GM12872 (cell line): ENCODE data around the gene MICB.

Source experiments
- CTCF ChIP-seq: IDR thresholded peaks from 3 replicates; pipeline ENCODE4 v1.5.1; 2011; ENCODE audit warnings: low read depth, mild to moderate bottlenecking, low read length, moderate library complexity; ENCODE audit not compliant: insufficient read depth

Gene MICB

DNA sequence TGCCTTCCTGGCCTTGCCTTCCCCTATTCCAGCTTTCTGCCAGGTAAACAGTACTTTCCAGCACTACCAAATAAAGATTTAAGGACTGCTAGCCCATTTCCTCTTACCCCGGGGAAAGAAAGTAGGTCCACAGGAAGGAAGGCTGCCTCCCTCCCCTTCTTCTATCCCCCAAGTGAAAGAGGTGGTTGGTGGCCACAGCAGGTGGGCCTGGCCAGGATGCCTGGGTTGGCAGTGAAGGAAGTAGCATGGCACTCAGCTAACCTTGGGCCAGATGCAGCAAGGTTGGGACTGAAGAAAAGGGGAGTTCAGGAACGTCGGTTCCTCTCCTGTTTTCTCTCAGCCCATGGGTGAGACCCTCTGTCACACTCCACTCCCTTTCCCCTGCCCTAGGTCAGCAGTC is 58.4 kb downstream of the MICB start:
- no peak for TF ChIP-seq CTCF

DNA sequence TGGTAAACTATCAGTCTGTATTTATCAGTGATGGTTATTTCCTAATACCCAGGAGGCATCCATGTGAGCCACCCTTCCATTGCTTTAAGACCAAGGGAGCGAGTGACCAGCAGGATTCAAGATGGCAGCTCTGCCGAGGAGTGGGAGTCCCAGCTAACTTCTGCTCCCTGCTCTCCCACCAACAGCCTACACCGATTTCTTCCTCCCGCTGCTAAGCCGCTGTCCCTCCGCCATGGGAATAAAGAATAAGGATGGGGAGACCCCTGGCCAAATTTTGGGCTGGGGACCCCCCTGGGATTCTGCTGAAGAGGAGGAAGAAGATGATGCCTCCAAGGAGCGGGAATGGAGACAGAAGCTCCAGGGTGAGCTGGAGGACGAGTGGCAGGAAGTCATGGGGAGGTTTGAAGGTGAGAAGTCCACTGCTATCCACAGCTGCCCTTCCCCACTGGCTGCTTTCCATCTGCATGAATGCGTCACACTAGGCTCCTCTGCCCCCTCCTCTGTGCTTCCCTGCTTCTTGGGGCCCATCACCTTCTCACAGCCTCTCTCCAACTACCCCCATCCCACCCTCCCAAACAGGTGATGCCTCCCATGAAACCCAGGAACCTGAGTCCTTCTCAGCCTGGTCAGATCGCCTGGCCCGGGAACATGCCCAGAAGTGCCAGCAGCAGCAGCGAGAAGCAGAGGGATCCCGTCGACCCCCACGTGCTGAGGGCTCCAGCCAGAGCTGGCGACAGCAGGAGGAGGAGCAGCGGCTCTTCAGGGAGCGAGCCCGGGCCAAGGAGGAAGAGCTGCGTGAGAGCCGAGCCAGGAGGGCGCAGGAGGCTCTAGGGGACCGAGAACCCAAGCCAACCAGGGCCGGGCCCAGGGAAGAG is 59.7 kb downstream of the MICB start:
- TF ChIP-seq CTCF, result no peak

DNA sequence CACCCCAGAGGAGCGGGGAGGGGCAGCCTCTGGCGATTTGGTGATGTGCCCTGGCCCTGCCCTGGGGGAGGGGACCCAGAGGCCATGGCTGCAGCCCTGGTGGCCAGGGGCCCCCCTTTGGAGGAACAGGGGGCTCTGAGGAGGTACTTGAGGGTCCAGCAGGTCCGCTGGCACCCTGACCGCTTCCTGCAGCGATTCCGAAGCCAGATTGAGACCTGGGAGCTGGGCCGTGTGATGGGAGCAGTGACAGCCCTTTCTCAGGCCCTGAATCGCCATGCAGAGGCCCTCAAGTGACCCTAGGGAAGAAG is 60.3 kb downstream of the MICB start:
- no peak for TF ChIP-seq CTCF

- TF ChIP-seq CTCF, result no peak
These were observed 60.9 kb downstream of the MICB start for GRCh38 chr6:31558631-31559500.

- no peak for TF ChIP-seq CTCF
These were observed 61.6 kb downstream of the MICB start for GRCh38 chr6:31559606-31559957.

DNA sequence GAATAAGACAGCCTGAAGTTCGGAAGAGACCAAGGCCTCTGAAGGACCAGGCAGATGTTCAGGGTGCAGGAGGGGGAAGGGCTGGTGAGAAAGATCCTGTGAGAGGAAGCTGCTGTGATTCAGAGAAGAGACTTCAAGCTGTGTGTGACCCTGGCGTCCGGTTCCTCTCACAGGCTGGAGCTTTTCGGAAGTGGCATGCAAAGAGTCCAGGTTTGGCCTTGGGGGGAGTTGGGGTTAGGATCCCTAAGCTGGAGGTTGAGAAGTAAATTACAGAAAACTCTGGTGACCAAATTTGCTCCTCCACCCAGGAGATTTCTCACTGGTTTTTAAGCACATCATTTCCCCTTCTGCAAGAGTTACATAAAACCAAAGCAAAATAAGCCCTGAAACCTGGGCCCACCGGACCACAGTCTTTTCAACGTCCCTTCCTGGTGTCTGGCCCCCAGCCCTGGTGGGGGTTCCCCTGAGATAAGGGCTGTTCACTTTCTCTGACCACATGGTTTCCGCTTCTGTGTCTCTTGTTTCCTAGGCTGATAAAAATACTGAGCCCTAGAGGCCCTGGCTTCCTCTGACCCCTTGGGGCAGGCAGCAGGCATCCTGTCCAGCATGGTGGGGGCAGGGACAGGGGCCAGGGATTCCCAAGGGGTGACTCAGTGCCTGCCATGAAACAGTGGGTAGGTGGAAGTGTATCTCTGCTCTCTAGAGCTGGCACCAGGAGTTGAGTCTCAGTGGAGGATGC is 62.2 kb downstream of the MICB start:
- TF ChIP-seq CTCF, result no peak

DNA sequence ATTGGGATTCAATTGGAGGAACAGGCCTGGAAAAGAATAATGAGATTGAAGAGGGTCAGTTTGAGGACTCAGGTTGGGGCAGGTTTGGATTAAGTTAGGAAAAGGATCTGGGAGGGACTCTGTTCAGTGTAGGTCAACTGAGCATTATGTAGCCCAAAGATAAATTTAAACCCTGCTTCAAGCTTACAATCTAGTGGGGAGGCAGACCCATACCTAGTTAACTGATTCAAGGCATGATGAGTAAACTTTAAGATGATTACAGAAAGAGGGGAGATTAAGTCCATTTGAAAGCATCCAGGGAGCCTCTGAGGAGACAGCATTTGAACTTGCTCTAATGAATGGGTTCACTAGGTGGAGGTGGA is 62.7 kb downstream of the MICB start:
- TF ChIP-seq CTCF, result no peak
